IMR-90 (cell line): ENCODE results near the gene TPP2.

Source experiments
- FOS ChIP-seq: fragments of 150-350 bp; IDR thresholded peaks from 2 replicates; pipeline ENCODE4 v1.6.1; 2016; ENCODE audit warnings: low read depth, low read length
- SMC3 ChIP-seq: fragments of 150-350 bp; IDR thresholded peaks from 2 replicates; pipeline ENCODE4 v1.6.1; 2016; ENCODE audit warnings: low read depth, mild to moderate bottlenecking, antibody characterized with exemption, low read length, moderate library complexity
- TF ChIP-seq, protein P1 (sequence below): conservative IDR thresholded peaks from 2 replicates; pipeline ENCODE4 v1.5.1; 2012; ENCODE audit warnings: mild to moderate bottlenecking, low read depth, low read length, improper control_type of control experiment

GRCh38 chr13:102692491-102692826, 95.7 kb downstream of the TPP2 start:
- no peak for TF ChIP-seq FOS
- TF ChIP-seq SMC3: no peak
- TF ChIP-seq, protein P1, sequence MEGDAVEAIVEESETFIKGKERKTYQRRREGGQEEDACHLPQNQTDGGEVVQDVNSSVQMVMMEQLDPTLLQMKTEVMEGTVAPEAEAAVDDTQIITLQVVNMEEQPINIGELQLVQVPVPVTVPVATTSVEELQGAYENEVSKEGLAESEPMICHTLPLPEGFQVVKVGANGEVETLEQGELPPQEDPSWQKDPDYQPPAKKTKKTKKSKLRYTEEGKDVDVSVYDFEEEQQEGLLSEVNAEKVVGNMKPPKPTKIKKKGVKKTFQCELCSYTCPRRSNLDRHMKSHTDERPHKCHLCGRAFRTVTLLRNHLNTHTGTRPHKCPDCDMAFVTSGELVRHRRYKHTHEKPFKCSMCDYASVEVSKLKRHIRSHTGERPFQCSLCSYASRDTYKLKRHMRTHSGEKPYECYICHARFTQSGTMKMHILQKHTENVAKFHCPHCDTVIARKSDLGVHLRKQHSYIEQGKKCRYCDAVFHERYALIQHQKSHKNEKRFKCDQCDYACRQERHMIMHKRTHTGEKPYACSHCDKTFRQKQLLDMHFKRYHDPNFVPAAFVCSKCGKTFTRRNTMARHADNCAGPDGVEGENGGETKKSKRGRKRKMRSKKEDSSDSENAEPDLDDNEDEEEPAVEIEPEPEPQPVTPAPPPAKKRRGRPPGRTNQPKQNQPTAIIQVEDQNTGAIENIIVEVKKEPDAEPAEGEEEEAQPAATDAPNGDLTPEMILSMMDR: no peak
